GM12878 (cell line): Measurements from ENCODE around the gene MCEE. TPM values are rescaled to one million over a fixed set of nuclear protein-coding genes. Genes with fewer than 3 reads are reported as not detected.

ENCODE experiments used
- EZH2 ChIP-seq: IDR thresholded peaks from 2 replicates; pipeline ENCODE4 v1.6.1; 2012; ENCODE audit warnings: low read depth, mild to moderate bottlenecking, control low read depth, inconsistent platforms, low read length, borderline replicate concordance; ENCODE audit not compliant: control insufficient read depth
- IKZF1 ChIP-seq: fragments of 450-650 bp; conservative IDR thresholded peaks from 2 replicates; pipeline ENCODE4 v1.6.1; 2017; ENCODE audit warnings: antibody characterized with exemption, mild to moderate bottlenecking
- IRF5 ChIP-seq: fragments of 450-650 bp; IDR thresholded peaks from 2 replicates; pipeline ENCODE4 v1.6.1; 2017; ENCODE audit warnings: borderline replicate concordance
- NFYB ChIP-seq: IDR thresholded peaks from 2 replicates; pipeline ENCODE4 v1.6.1; 2011; ENCODE audit warnings: low read depth, mild to moderate bottlenecking, low read length, improper control_type of control experiment, moderate library complexity; ENCODE audit not compliant: insufficient read depth
- POU2F2 ChIP-seq: IDR thresholded peaks from 3 replicates; pipeline ENCODE4 v1.6.1; 2011; ENCODE audit warnings: low read depth, mild to moderate bottlenecking, low read length, borderline replicate concordance
- SMARCA5 ChIP-seq: fragments of 450-650 bp; IDR thresholded peaks from 2 replicates; pipeline ENCODE4 v1.6.1; 2017; ENCODE audit warnings: mild to moderate bottlenecking
- YY1 ChIP-seq: IDR thresholded peaks from 2 replicates; pipeline ENCODE4 v1.6.1; 2011; ENCODE audit warnings: low read depth, mild to moderate bottlenecking, low read length
- ZNF592 ChIP-seq: fragments of 450-650 bp; IDR thresholded peaks from 2 replicates; pipeline ENCODE4 v1.6.1; 2017; ENCODE audit warnings: mild to moderate bottlenecking, moderate library complexity
- polyA plus RNA-seq, 11 experiments: library from polyadenylated mRNA; depleted of rRNA in 4 of 11; unstranded in 6 of 11; stranded (reverse) in 5 of 11; fragments of >200 nt; fragmentation: Nextera tagmentation in 4 of 11; fragmentation: Illumina TruSeq in 1 of 11; extraction: Ambion mirVana in 4 of 11; extraction: Trizol in 1 of 11; gene quantifications; 1 replicate in 1 of 11; 2 replicates in 10 of 11; pipeline versions ENCODE4 v1.2.1 to v1.2.3, GENCODE V29; 2011 to 2016; ENCODE audit warnings: inconsistent platforms in 2 of 11, missing spikeins in 2 of 11, low read depth in 1 of 11
- total RNA-seq, 4 experiments: library from RNA; depleted of rRNA in 3 of 4; stranded (reverse); fragments of >200 nt in 3 of 4; fragmentation: Illumina TruSeq in 1 of 4; extraction: Trizol in 1 of 4; gene quantifications; 2 replicates each; pipeline versions ENCODE4 v1.2.1 to v1.2.3, GENCODE V29; 2013 to 2021
- TF ChIP-seq, protein P1 (sequence below): fragments of 450-650 bp; formaldehyde crosslinking; IDR thresholded peaks from 2 replicates; pipeline ENCODE4 v1.4.0; 2022; ENCODE audit warnings: mild to moderate bottlenecking, moderate library complexity
- TF ChIP-seq, protein P2 (sequence below): IDR thresholded peaks from 2 replicates; pipeline ENCODE4 v1.6.1; 2011; ENCODE audit warnings: borderline replicate concordance, low read depth, mild to moderate bottlenecking, moderate library complexity, low read length; ENCODE audit not compliant: insufficient read depth, poor library complexity, severe bottlenecking
- TF ChIP-seq, protein P3 (sequence below): fragments of 450-650 bp; IDR thresholded peaks from 2 replicates; pipeline ENCODE4 v1.6.1; 2016; ENCODE audit warnings: mild to moderate bottlenecking
- TF ChIP-seq, protein P4 (sequence below): IDR thresholded peaks from 2 replicates; pipeline ENCODE4 v1.6.1; 2012; ENCODE audit warnings: improper control_type of control experiment, low read depth, low read length; ENCODE audit not compliant: insufficient replicate concordance

MCEE gene
- total and polyA plus RNA-seq, 10 of the 15 experiments (the other 5 are each of a cell fraction or from before 2014, with no cell fraction given) = 17.3 to 63.4 (median 20.9) TPM

DNA sequence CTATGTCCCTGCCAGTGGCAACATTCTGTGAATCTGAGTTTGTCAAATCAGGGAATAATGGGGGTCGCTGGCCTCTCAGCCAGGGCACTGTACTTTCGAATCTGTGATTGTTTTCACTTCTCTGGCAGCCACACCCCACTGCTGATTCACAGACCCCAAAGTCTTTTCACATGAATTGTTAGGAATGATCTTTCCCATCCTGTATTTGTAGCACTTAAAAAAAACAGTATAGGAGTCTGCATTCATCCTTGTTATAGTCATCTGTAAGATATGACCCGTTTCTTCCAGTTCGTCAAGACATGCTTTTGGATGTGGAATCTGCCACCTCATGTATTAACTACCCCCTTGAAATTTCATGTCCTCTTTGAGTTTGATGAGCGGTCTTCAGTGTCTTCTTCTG lies 60.7 kb downstream of the MCEE start (continued):
- TF ChIP-seq, protein P1, sequence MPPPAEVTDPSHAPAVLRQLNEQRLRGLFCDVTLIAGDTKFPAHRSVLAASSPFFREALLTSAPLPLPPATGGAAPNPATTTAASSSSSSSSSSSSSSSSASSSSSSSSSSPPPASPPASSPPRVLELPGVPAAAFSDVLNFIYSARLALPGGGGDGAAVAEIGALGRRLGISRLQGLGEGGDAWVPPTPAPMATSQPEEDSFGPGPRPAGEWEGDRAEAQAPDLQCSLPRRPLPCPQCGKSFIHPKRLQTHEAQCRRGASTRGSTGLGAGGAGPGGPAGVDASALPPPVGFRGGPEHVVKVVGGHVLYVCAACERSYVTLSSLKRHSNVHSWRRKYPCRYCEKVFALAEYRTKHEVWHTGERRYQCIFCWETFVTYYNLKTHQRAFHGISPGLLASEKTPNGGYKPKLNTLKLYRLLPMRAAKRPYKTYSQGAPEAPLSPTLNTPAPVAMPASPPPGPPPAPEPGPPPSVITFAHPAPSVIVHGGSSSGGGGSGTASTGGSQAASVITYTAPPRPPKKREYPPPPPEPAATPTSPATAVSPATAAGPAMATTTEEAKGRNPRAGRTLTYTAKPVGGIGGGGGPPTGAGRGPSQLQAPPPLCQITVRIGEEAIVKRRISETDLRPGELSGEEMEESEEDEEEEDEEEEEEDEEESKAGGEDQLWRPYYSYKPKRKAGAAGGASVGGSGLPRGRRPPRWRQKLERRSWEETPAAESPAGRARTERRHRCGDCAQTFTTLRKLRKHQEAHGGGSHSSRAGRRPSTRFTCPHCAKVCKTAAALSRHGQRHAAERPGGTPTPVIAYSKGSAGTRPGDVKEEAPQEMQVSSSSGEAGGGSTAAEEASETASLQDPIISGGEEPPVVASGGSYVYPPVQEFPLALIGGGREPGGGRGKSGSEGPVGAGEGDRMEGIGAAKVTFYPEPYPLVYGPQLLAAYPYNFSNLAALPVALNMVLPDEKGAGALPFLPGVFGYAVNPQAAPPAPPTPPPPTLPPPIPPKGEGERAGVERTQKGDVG (CRISPR knock-in tag) = no peak
- TF ChIP-seq, protein P2, sequence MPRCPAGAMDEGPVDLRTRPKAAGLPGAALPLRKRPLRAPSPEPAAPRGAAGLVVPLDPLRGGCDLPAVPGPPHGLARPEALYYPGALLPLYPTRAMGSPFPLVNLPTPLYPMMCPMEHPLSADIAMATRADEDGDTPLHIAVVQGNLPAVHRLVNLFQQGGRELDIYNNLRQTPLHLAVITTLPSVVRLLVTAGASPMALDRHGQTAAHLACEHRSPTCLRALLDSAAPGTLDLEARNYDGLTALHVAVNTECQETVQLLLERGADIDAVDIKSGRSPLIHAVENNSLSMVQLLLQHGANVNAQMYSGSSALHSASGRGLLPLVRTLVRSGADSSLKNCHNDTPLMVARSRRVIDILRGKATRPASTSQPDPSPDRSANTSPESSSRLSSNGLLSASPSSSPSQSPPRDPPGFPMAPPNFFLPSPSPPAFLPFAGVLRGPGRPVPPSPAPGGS = no peak
- TF ChIP-seq POU2F2 (no peak), NFYB (no peak), ZNF592 (no peak), IRF5 (no peak), YY1 (no peak), SMARCA5 (no peak), IKZF1 (no peak), EZH2 (no peak)
- TF ChIP-seq, protein P3, sequence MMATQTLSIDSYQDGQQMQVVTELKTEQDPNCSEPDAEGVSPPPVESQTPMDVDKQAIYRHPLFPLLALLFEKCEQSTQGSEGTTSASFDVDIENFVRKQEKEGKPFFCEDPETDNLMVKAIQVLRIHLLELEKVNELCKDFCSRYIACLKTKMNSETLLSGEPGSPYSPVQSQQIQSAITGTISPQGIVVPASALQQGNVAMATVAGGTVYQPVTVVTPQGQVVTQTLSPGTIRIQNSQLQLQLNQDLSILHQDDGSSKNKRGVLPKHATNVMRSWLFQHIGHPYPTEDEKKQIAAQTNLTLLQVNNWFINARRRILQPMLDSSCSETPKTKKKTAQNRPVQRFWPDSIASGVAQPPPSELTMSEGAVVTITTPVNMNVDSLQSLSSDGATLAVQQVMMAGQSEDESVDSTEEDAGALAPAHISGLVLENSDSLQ = no peak
- TF ChIP-seq, protein P4, sequence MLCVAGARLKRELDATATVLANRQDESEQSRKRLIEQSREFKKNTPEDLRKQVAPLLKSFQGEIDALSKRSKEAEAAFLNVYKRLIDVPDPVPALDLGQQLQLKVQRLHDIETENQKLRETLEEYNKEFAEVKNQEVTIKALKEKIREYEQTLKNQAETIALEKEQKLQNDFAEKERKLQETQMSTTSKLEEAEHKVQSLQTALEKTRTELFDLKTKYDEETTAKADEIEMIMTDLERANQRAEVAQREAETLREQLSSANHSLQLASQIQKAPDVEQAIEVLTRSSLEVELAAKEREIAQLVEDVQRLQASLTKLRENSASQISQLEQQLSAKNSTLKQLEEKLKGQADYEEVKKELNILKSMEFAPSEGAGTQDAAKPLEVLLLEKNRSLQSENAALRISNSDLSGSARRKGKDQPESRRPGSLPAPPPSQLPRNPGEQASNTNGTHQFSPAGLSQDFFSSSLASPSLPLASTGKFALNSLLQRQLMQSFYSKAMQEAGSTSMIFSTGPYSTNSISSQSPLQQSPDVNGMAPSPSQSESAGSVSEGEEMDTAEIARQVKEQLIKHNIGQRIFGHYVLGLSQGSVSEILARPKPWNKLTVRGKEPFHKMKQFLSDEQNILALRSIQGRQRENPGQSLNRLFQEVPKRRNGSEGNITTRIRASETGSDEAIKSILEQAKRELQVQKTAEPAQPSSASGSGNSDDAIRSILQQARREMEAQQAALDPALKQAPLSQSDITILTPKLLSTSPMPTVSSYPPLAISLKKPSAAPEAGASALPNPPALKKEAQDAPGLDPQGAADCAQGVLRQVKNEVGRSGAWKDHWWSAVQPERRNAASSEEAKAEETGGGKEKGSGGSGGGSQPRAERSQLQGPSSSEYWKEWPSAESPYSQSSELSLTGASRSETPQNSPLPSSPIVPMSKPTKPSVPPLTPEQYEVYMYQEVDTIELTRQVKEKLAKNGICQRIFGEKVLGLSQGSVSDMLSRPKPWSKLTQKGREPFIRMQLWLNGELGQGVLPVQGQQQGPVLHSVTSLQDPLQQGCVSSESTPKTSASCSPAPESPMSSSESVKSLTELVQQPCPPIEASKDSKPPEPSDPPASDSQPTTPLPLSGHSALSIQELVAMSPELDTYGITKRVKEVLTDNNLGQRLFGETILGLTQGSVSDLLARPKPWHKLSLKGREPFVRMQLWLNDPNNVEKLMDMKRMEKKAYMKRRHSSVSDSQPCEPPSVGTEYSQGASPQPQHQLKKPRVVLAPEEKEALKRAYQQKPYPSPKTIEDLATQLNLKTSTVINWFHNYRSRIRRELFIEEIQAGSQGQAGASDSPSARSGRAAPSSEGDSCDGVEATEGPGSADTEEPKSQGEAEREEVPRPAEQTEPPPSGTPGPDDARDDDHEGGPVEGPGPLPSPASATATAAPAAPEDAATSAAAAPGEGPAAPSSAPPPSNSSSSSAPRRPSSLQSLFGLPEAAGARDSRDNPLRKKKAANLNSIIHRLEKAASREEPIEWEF = no peak
